ENCODE measurements around the gene IMPDH1. TPM values are rescaled to one million over a fixed set of nuclear protein-coding genes. Genes with fewer than 3 reads are reported as not detected.

The IMPDH1 gene
- total and polyA plus RNA-seq, 9 of the 15 experiments (the other 6 are each of a cell fraction or from before 2014, with no cell fraction given): 0.80 to 118 (median 64.3) TPM

GRCh38 chr7:128409596-128410450 is at the start of gene IMPDH1 (continued):
- TF ChIP-seq, protein P1, sequence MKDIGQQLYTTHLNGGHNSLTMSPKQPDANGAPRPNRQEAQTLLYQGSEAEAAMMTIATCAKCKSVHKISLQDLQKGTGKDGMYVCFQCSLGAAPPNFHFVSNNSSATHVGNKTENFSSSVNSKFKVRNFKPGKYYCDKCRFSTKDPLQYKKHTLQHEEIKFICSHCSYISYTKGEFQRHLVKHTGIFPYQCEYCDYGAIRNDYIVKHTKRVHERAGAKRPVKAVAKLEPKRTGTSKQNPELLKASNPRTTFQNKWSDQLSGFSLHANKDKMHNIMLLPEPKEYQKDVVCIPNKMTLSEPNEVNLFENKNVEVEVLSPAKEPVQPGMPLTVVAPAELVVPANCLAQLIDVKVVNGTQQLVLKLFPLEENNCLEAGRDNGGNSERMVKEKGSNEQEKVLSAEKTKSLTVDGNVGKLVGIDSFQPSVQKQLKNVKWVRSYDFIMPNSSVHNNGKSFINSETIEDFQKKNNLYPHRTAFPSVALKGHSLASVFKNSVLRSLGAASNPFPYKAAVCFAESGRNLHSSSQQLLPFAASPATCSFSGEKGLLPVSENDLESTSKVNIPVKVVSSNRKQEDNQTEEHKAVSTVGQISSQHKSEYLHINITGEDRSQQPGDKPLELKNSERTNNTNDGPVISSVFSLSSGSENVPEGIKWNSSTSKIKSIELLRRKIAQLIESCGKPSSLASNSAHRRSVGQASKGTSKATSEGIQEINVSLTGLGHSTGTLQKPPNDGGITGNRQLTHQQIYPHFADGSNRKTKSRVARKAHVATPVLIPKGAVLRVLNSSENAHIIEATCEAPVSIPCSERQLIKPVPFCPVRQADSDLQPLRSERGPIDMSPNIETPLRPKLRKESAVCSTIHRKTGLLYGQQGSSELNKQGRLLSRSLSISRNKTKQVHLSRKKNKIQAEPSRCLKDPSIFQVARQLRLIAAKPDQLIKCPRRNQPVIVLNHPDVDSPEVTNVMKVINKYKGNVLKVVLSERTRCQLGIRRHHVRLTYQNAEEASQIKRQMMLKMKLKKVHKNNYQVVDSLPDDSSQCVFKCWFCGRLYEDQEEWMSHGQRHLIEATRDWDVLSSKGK (CRISPR knock-in tag; IDR thresholded peaks at IDR 0.05): no peak
- TF ChIP-seq CEBPG (CRISPR knock-in tag; IDR thresholded peaks at IDR 0.05) (0 out of 2 replicates have a peak, but pooled peaks have one; percentile 36), CEBPG (tag; conservative IDR thresholded peaks at IDR 0.05 in 1 of 2, IDR thresholded peaks at IDR 0.05 in 1 of 2) (no peak), BCOR (IDR thresholded peaks at IDR 0.05) (peak; percentile 70; the same call in 1 of the 2 replicates), NFIX (CRISPR knock-in tag; IDR thresholded peaks at IDR 0.05; ENCODE audit: low read depth) (no peak), CHD1 (IDR thresholded peaks at IDR 0.05; ENCODE audit: low read length) (peak; percentile 80), ZBTB7A (IDR thresholded peaks at IDR 0.05; ENCODE audit: borderline replicate concordance, control insufficient read depth, low read depth, low read length) (peak; percentile 76; the same call in 1 of the 2 replicates), RBM14 (IDR thresholded peaks at IDR 0.05; ENCODE audit: borderline replicate concordance, insufficient read depth, low read depth, low read length) (no peak), ZBTB49 (CRISPR knock-in tag; IDR thresholded peaks at IDR 0.05; ENCODE audit: borderline replicate concordance) (no peak), SP1 (CRISPR knock-in tag; IDR thresholded peaks at IDR 0.05) (no peak; the same call in 1 of the 2 replicates), TEAD1 (CRISPR knock-in tag; IDR thresholded peaks at IDR 0.05) (peak in 1 of 2 experiments; percentile 61; a peak in 2 of 4 replicates), PHB (CRISPR knock-in tag; IDR thresholded peaks at IDR 0.05) (no peak)
- TF ChIP-seq, protein P2, sequence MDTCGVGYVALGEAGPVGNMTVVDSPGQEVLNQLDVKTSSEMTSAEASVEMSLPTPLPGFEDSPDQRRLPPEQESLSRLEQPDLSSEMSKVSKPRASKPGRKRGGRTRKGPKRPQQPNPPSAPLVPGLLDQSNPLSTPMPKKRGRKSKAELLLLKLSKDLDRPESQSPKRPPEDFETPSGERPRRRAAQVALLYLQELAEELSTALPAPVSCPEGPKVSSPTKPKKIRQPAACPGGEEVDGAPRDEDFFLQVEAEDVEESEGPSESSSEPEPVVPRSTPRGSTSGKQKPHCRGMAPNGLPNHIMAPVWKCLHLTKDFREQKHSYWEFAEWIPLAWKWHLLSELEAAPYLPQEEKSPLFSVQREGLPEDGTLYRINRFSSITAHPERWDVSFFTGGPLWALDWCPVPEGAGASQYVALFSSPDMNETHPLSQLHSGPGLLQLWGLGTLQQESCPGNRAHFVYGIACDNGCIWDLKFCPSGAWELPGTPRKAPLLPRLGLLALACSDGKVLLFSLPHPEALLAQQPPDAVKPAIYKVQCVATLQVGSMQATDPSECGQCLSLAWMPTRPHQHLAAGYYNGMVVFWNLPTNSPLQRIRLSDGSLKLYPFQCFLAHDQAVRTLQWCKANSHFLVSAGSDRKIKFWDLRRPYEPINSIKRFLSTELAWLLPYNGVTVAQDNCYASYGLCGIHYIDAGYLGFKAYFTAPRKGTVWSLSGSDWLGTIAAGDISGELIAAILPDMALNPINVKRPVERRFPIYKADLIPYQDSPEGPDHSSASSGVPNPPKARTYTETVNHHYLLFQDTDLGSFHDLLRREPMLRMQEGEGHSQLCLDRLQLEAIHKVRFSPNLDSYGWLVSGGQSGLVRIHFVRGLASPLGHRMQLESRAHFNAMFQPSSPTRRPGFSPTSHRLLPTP (IDR thresholded peaks at IDR 0.05; ENCODE audit: borderline replicate concordance, extremely low read depth, insufficient read length): no peak
- TF ChIP-seq, protein P3, sequence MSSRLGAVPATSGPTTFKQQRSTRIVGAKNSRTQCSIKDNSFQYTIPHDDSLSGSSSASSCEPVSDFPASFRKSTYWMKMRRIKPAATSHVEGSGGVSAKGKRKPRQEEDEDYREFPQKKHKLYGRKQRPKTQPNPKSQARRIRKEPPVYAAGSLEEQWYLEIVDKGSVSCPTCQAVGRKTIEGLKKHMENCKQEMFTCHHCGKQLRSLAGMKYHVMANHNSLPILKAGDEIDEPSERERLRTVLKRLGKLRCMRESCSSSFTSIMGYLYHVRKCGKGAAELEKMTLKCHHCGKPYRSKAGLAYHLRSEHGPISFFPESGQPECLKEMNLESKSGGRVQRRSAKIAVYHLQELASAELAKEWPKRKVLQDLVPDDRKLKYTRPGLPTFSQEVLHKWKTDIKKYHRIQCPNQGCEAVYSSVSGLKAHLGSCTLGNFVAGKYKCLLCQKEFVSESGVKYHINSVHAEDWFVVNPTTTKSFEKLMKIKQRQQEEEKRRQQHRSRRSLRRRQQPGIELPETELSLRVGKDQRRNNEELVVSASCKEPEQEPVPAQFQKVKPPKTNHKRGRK (tag; IDR thresholded peaks at IDR 0.05): no peak
